OCI-M2 (cell line): ENCODE results near the gene RGS8.

Experiments used
- DNase-seq: peaks from one replicate; lab custom pipeline; 2025; ENCODE audit not compliant: unreplicated experiment; lab: John Stamatoyannopoulos, UW

RGS8 gene

GRCh38 chr1:182641561-182641960 is 42.8 kb downstream of the RGS8 start:
- no peak for DNase-seq

- no peak for DNase-seq
Observed at GRCh38 chr1:182639330-182639729, 45.1 kb downstream of the RGS8 start.

- DNase-seq: no peak
Observed at GRCh38 chr1:182637769-182638168, 46.6 kb downstream of the RGS8 start.

- no peak for DNase-seq
Observed at GRCh38 chr1:182635871-182636270, 48.5 kb downstream of the RGS8 start.
